ENCODE data around the gene MYEOV. TPM values are rescaled to one million over a fixed set of nuclear protein-coding genes. Genes with fewer than 3 reads are reported as not detected.

The MYEOV gene
- total and polyA plus RNA-seq, 2 of the 8 experiments (the other 6 are each of a cell fraction or from before 2014, with no cell fraction given): 0.44 to 0.67 TPM

DNA sequence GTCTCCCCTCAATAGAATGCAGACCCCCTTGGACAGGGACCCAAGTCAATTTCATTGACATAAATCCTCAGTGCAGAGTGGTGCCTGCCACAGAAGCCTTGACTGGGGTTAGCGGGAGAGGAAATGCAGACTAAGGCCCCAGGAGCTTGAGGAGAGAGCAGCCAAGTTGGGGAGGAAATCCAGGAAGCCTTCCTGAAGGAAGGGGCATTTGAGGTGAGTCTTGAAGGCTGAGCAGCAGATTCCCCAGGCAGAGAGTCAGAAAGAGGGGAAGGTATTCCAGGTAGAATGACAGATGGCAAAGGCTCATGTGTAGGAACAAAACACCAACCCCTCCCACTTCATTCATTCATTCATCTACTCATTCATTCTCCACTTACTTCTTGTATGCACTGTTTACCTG, 10.3 kb downstream of the MYEOV start:
- Histone ChIP-seq H3K56ac (replicated peaks; ENCODE audit: insufficient read length, low read depth, low read length) (no peak overlapping the region), H2BK20ac (ENCODE audit: low read length) (no peak overlapping the region), H3K9me3 (ENCODE audit: insufficient read depth in 2 of 2, low read depth in 1 of 2, low read length in 1 of 2) (no peaks in the 10 kb centered on the region), H3K14ac (ENCODE audit: insufficient read length) (no peak overlapping the region), H3K18ac (ENCODE audit: extremely low read depth, low read length) (no peak overlapping the region), H4K91ac (replicated peaks; ENCODE audit: insufficient read length, low read length) (no peak overlapping the region), H2BK5ac (ENCODE audit: low read depth, low read length) (no peak overlapping the region), H3K27me3 (replicated peaks in 1 of 4; ENCODE audit: control insufficient read depth in 3 of 4, extremely low read depth in 1 of 4, insufficient read depth in 3 of 4, low read length in 3 of 4) (no peaks in the 10 kb centered on the region), H3K4me3 (ENCODE audit: extremely low read depth in 1 of 4, insufficient read depth in 2 of 4, low read depth in 3 of 4, low read length in 4 of 4) (no peak overlapping the region), H3K23ac (ENCODE audit: insufficient read length) (no peak overlapping the region), H2BK12ac (ENCODE audit: low read depth, low read length) (no peak overlapping the region), H2AK5ac (ENCODE audit: low read depth, low read length) (no peak overlapping the region), H3K79me2 (ENCODE audit: control insufficient read depth in 1 of 2, insufficient read depth in 2 of 2, low read length in 2 of 2) (no peaks in the 10 kb centered on the region), H2BK15ac (ENCODE audit: low read length) (no peak overlapping the region), H2AFZ (ENCODE audit: low read length) (no peak overlapping the region), H3K4me2 (ENCODE audit: insufficient read depth in 1 of 2, low read depth in 2 of 2, low read length in 2 of 2) (no peak overlapping the region), H4K5ac (ENCODE audit: insufficient read length, low read depth, low read length) (no peak overlapping the region), H4K8ac (ENCODE audit: extremely low read depth, insufficient read depth, low read length) (no peak overlapping the region), H3K9ac (replicated peaks in 1 of 4; ENCODE audit: extremely low read depth in 1 of 4, low read depth in 3 of 4, low read length in 3 of 4) (no peak overlapping the region), H4K20me1 (replicated peaks in 1 of 2; ENCODE audit: control insufficient read depth in 1 of 2, insufficient read depth in 2 of 2, low read length in 2 of 2) (no peaks in the 10 kb centered on the region), H3K36me3 (ENCODE audit: control insufficient read depth in 2 of 4, insufficient read depth in 4 of 4, low read length in 3 of 4) (no peaks in the 10 kb centered on the region), H3K23me2 (ENCODE audit: low read depth, low read length) (peaks cover 2% of the 10 kb centered on the region; the same call in 1 of the 2 replicates), H3K4me1 (replicated peaks in 1 of 4; ENCODE audit: control insufficient read depth in 3 of 4, insufficient read depth in 4 of 4, low read length in 3 of 4) (no peaks in the 10 kb centered on the region), H3K4ac (replicated peaks; ENCODE audit: insufficient read length, low read depth, low read length) (no peak overlapping the region), H3K27ac (ENCODE audit: low read depth, low read length) (no peak overlapping the region), H3K79me1 (ENCODE audit: low read depth, low read length) (no peaks in the 10 kb centered on the region), H2BK120ac (replicated peaks; ENCODE audit: low read depth, low read length) (no peak overlapping the region)
- TF ChIP-seq EGR1 (IDR thresholded peaks at IDR 0.05; ENCODE audit: borderline replicate concordance, low read depth, low read length) (no peak), CREB1 (IDR thresholded peaks at IDR 0.05) (no peak), KDM4A (IDR thresholded peaks at IDR 0.05; ENCODE audit: low read depth, low read length, severe bottlenecking) (no peak), TCF12 (IDR thresholded peaks at IDR 0.05; ENCODE audit: low read depth, low read length) (no peak), POLR2A (IDR thresholded peaks at IDR 0.05; ENCODE audit: control extremely low read depth in 1 of 2, low read depth in 2 of 2, low read length in 2 of 2) (no peak), SIX5 (IDR thresholded peaks at IDR 0.05; ENCODE audit: low read depth, low read length) (no peak)
- TF ChIP-seq, protein P1, sequence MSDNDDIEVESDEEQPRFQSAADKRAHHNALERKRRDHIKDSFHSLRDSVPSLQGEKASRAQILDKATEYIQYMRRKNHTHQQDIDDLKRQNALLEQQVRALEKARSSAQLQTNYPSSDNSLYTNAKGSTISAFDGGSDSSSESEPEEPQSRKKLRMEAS (IDR thresholded peaks at IDR 0.05): no peak
- TF ChIP-seq, protein P2, sequence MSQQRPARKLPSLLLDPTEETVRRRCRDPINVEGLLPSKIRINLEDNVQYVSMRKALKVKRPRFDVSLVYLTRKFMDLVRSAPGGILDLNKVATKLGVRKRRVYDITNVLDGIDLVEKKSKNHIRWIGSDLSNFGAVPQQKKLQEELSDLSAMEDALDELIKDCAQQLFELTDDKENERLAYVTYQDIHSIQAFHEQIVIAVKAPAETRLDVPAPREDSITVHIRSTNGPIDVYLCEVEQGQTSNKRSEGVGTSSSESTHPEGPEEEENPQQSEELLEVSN (IDR thresholded peaks at IDR 0.05): no peak
- ChIA-PET CTCF (ENCODE audit: partially characterized antibody) (no interaction called here), POLR2A (ENCODE audit: partially characterized antibody) (no interaction called here)
- FAIRE-seq (no peak), DNase-seq (ENCODE audit: low read depth in 1 of 2, low spot score in 2 of 2) (no peak)
- 93% methylated on average over 1 of the region's 1 CpG; no CpG with 5 or more reads in 1 of the 2 experiments for WGBS, 2 experiments (ENCODE audit: extremely low coverage in 1 of 2, insufficient coverage in 1 of 2, insufficient read length in 1 of 2, insufficient replicate concordance in 2 of 2, low coverage in 1 of 2, low lambda C conversion rate in 2 of 2, missing lambda C conversion rate in 1 of 2)

All from H1 (cell line).